ENCODE measurements around the gene GPR27.

Gene GPR27

DNA sequence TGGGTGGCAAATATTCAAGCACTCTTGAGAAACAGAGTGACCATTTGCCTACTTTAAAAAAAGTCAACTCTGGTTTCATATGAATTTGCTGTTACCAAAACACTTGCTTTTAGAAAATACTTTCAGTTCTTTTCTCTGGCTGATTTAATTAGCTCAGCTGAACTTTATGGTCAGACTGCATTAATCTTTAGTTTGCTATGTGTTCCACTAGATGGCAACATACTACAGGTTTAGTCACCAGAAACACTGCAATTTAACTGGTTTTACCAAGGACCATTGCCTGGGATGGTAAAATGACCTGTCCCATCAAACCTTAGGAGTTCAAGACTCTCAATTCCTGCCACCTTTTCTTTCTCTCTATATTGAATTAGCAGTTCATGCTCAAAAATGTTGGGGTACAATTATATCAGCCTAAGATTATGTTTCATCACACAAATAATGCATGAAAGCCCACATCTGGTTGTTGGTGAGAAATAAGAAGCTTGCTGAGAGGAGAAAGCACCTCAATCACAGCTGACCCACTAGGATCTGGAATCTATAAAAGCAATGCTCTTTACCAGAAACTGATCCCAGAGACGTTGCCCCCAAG, 42.7 kb upstream of the GPR27 start:
- TF ChIP-seq CTCF (conservative IDR thresholded peaks at IDR 0.05), result peak; percentile 82
- no peak overlapping the region for H3K27ac ChIP-seq

DNA sequence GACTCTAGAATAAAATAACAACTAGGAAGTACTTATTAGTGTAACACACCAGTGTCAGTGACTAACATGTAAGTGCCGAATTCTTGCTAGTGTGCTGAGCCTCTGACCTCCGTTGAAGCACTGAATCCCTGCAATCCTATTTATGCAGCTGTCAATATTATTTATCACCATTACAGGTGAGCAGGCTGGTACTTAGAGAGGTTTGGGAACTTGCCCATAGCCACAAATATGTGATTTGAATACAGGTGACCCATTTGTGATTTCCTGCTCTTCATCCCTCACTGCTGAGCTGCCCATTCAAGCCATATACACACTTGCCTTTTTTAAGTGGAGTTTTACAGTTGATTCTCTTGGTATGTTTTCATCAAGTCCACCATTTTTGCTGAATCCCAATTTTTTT, 40.6 kb upstream of the GPR27 start:
- TF ChIP-seq CTCF (conservative IDR thresholded peaks at IDR 0.05), result no peak
- H3K27ac ChIP-seq, result no peak overlapping the region

DNA sequence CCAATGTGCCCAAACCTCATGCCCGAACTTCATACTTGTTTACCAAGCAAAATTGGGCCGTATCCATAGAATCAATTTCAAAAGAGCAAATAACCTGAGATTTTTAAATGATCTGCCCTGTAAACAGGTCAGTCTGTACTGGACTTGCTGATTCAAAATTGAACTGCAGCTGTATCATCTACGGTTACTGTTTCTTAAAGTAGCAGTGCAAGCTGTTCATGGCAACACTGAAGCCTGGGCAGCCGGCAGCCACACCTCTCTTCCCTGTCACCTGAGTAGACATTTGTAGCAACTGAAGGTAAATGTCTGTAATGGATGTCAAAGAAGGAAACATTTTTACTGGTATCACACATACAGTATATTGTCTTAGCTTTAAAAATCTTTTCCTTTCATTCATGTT, 39.1 kb upstream of the GPR27 start:
- H3K27ac ChIP-seq, result no peak overlapping the region
- TF ChIP-seq CTCF (conservative IDR thresholded peaks at IDR 0.05), result no peak

DNA sequence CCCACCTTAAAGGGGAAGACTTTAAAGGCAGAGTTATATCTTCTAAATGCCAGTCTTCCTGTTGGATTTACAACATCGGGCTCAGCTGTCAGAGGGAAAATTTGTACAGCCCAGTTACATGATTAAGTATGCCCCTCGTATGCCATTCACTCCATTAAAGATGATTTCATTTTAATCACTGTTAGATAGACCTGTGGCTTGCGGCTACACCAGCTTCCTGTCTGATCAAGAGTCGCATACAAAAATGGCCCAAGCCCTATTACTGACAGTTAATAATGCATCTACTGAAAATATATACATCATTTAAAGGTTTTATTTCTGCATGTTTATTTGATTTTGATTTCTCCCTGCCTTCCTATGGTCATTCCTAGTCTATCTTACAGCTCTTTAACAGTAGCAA, 35.6 kb upstream of the GPR27 start:
- H3K27ac ChIP-seq, result no peak overlapping the region
- no peak for TF ChIP-seq CTCF (conservative IDR thresholded peaks at IDR 0.05)

DNA sequence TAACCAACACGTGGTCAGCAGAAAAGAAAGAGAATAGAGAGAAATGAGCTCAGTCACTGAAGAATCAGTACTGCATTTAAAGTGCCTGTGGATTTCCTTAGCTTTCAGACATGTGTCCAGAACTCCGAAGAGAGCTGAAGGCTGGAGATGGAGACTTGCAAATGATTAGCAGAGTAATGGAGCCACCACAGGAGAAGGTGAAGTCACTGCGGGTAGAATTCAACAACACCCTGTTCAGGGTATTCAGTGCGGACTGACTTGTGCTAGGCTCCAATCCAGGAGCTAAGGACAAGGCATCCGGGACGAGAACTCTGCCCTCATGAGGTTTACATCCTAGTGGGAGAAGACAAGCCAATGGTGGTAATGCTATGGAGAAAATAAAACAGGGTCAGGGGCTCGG, 32.7 kb upstream of the GPR27 start:
- no peak for TF ChIP-seq CTCF (conservative IDR thresholded peaks at IDR 0.05)
- no peak overlapping the region for H3K27ac ChIP-seq

GRCh38 chr3:71721651-71722157, 32.0 kb upstream of the GPR27 start:
- TF ChIP-seq CTCF (conservative IDR thresholded peaks at IDR 0.05), result no peak
- H3K27ac ChIP-seq, result no peak overlapping the region

DNA sequence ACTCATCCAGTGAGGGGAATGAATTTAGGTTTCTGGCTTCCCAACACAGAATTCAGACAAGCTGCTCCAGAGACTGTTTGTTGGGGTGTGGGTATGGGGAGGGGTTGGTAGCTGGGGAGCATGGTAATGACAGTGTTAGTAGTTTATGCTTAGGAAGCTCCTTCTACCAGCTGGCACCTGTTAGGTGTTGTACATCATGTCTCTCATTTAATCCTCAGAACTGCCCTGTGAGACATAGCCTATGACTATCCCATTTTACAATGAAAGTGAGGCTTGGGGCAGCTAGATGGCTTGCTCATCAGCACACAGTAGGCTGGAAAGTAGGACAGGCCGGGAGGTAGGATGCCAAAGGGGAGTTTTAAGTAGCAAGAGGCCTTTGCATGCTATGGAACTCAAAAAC, 31.0 kb upstream of the GPR27 start:
- no peak overlapping the region for H3K27ac ChIP-seq
- no peak for TF ChIP-seq CTCF (conservative IDR thresholded peaks at IDR 0.05)
